Naive thymus-derived CD4-positive, alpha-beta T cell (primary cell): ENCODE results near the gene DNAJB8. TPM values are rescaled to one million over a fixed set of nuclear protein-coding genes. Genes with fewer than 3 reads are reported as not detected.
A peak's percentile ranks its signal among the peaks of the same experiment; 100 is the strongest.

Experiments
- ATAC-seq: fragments of 150-1000 bp; cut with Tn5 transposase; 2 replicates; pipeline ENCODE4 v1.10.0; 2021; ENCODE audit warnings: mild to moderate bottlenecking, moderate library complexity
- CTCF ChIA-PET: fragments of 350-600 bp; sonication (Branson Sonifier 250); formaldehyde crosslinking; loops from one replicate; lab custom pipeline; 2021; ENCODE audit warnings: antibody characterized with exemption; lab: Charles Lee
- POLR2A ChIA-PET: fragments of 350-600 bp; sonication (Branson Sonifier 250); formaldehyde crosslinking; loops from one replicate; lab custom pipeline; 2021; ENCODE audit warnings: antibody characterized with exemption, inconsistent platforms; lab: Charles Lee
- DNase-seq, 9 donors: peaks; one replicate each; pipeline versions ENCODE4 v3.0.0 to v3.0.0-alpha.2; 2020 to 2022; ENCODE audit warnings: mixed read lengths in 1 of 9
- H3K27ac ChIP-seq: one replicate; pipeline ENCODE4 v1.7.0; 2013; ENCODE audit warnings: mild to moderate bottlenecking, low read depth, low read length, moderate library complexity
- H3K27me3 ChIP-seq, 2 donors: one replicate each; pipeline ENCODE4 v1.7.0; 2013; ENCODE audit warnings: low read length in 2 of 2, mild to moderate bottlenecking in 2 of 2, moderate library complexity in 2 of 2; ENCODE audit not compliant: control insufficient read depth in 2 of 2, insufficient read depth in 2 of 2
- H3K36me3 ChIP-seq, 3 experiments: 1 replicate in 2 of 3; 2 replicates in 1 of 3; pipeline ENCODE4 v1.7.0; 2013; ENCODE audit warnings: low read length in 3 of 3, mild to moderate bottlenecking in 3 of 3, moderate library complexity in 1 of 3; ENCODE audit not compliant: insufficient read depth in 3 of 3, control insufficient read depth in 2 of 3
- H3K4me1 ChIP-seq, 2 donors: one replicate each; pipeline ENCODE4 v1.7.0; 2013; ENCODE audit warnings: low read length in 2 of 2, mild to moderate bottlenecking in 2 of 2, moderate library complexity in 1 of 2; ENCODE audit not compliant: control insufficient read depth in 2 of 2, insufficient read depth in 2 of 2
- H3K4me3 ChIP-seq: 2 replicates; pipeline ENCODE4 v1.7.0; 2013; ENCODE audit warnings: mild to moderate bottlenecking, low read length
- H3K9me3 ChIP-seq, 3 experiments: 1 replicate in 2 of 3; 2 replicates in 1 of 3; pipeline ENCODE4 v1.7.0; 2013; ENCODE audit warnings: low read length in 3 of 3; ENCODE audit not compliant: control insufficient read depth in 2 of 3
- H3K27ac Mint-ChIP-seq, 9 donors: one replicate each; pipeline ENCODE4 v1.8.0; 2020 to 2022; ENCODE audit warnings: mixed read lengths in 9 of 9, mild to moderate bottlenecking in 8 of 9, moderate library complexity in 5 of 9, inconsistent platforms in 2 of 9
- H3K27me3 Mint-ChIP-seq, 5 donors: one replicate each; pipeline ENCODE4 v1.8.0; 2021 to 2022; ENCODE audit warnings: mixed read lengths in 5 of 5, mild to moderate bottlenecking in 1 of 5
- H3K36me3 Mint-ChIP-seq, 5 donors: one replicate each; pipeline ENCODE4 v1.8.0; 2020 to 2022; ENCODE audit warnings: mixed read lengths in 5 of 5, mild to moderate bottlenecking in 3 of 5, inconsistent platforms in 1 of 5
- H3K4me1 Mint-ChIP-seq, 7 donors: one replicate each; pipeline ENCODE4 v1.8.0; 2020 to 2022; ENCODE audit warnings: mixed read lengths in 7 of 7, mild to moderate bottlenecking in 3 of 7, inconsistent platforms in 1 of 7
- H3K4me3 Mint-ChIP-seq, 10 donors: one replicate each; pipeline ENCODE4 v1.8.0; 2020 to 2022; ENCODE audit warnings: mild to moderate bottlenecking in 10 of 10, mixed read lengths in 10 of 10, moderate library complexity in 6 of 10, inconsistent platforms in 2 of 10
- H3K9me3 Mint-ChIP-seq, 11 donors: one replicate each; pipeline ENCODE4 v1.8.0; 2020 to 2022; ENCODE audit warnings: mixed read lengths in 11 of 11, mild to moderate bottlenecking in 4 of 11, inconsistent platforms in 1 of 11, moderate library complexity in 1 of 11
- intact Hi-C, 2 donors: fragments of 100-400 bp; cut with micrococcal nuclease; formaldehyde crosslinking; loops; one replicate each; pipeline ENCODE4 v1.15.1; 2023
- polyA plus RNA-seq, 2 donors: library from polyadenylated mRNA; unstranded; fragments of 300-500 nt; fragmentation: Illumina TruSeq; gene quantifications; one replicate each; pipeline ENCODE4 v1.2.3, GENCODE V29; 2021
- total RNA-seq, 6 experiments: library from RNA in 5 of 6; stranded (reverse) in 5 of 6; gene quantifications; 1 replicate in 5 of 6; 2 replicates in 1 of 6; pipeline ENCODE4 v1.2.3 and lab custom pipeline; 2021 to 2026

Gene DNAJB8
- total and polyA plus RNA-seq, 7 experiments from 2014 or later: not detected

DNA sequence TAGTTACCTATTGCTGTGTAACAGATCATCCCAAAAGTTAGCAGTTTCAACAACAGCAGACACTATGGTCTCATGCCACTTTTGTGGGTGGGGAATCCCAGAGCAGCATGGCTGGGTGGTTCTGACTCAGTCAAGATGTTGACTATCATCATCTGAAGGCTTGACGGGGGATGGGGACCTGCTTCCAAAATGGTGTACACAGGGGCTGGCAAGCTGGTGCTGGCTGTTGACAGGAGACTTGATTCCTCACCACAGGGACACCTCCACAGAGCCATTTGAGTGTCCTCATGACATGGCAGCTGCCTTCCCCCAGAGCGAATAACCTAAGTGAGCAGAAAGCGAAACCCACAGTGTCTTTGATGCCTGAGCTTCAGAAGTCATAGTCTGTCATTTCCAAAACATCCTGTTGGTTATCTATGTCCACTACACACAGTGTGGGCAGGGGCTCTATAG lies 19.1 kb downstream of the DNAJB8 start:
- Mint-ChIP-seq H3K4me1 (peaks cover 17 to 45% (median 36%) of the 10 kb centered on the region in 7 donors), H3K36me3 (peaks cover 9 to 49% (median 19%) of the 10 kb centered on the region in 5 donors), H3K9me3 (peaks cover 10 to 48% (median 27%) of the 10 kb centered on the region in 11 donors), H3K27ac (peak overlapping the region in 7 of 9 donors; percentile 39 to 94 (median 81)), H3K4me3 (peak overlapping the region in 6 of 10 donors; percentile 4 to 82 (median 34)), H3K27me3 (peaks cover 0 to 8% (median 3%) of the 10 kb centered on the region in 5 donors)
- Histone ChIP-seq H3K4me3 (no peak overlapping the region), H3K36me3 (no peaks in the 10 kb centered on the region), H3K4me1 (peaks cover 0 to 17% of the 10 kb centered on the region in 2 donors), H3K27ac (peak overlapping the region; percentile 4), H3K9me3 (peaks cover 0 to 20% (median 0%) of the 10 kb centered on the region in 3 experiments), H3K27me3 (no peaks in the 10 kb centered on the region)
- CTCF ChIA-PET: no interaction called here
- POLR2A ChIA-PET: interaction anchor here (0.7 kb wide), 1 partner anchor 446 kb away, joined by 4 read pairs; no protein-coding TSS in a partner anchor
- ATAC-seq (peak; percentile 29), DNase-seq (peak in 5 of 9 donors; percentile 22 to 63 (median 27))
- intact Hi-C loops: loop anchor here (1.0 to 5.0 kb wide), 2 partner anchors 21 to 40 kb away; no protein-coding TSS in a partner anchor

GRCh38 chr3:128446821-128447220 lies 19.9 kb downstream of the DNAJB8 start:
- intact Hi-C loops: loop anchor here (5.0 kb wide), 1 partner anchor 40 kb away; no protein-coding TSS in a partner anchor
- H3K27ac ChIP-seq: no peak overlapping the region
- H3K9me3 Mint-ChIP-seq: peaks cover 10 to 48% (median 27%) of the 10 kb centered on the region in 11 donors

DNA sequence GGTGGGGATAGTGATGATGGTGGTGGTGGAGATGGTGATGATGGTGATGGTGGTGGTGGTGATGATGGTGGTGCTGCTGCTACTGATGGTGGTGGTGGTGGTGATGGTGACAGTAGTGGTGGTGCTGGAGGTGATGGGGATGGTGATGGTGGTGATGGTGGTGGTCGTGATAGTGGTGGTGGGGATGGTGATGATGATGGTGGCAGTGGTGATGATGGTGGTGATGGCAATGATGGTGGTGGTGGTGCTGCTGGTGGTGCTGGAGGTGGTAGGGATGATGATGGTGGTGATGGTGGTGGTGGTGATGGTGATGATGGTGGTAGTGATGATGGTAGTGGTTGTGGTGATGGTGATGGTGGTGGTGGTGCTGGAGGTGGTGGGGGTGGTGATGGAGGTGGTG lies 21.3 kb downstream of the DNAJB8 start:
- Histone ChIP-seq H3K4me1 (peaks cover 0 to 17% of the 10 kb centered on the region in 2 donors), H3K9me3 (peaks cover 0 to 20% (median 0%) of the 10 kb centered on the region in 3 experiments), H3K27ac (no peak overlapping the region), H3K36me3 (no peaks in the 10 kb centered on the region), H3K4me3 (no peak overlapping the region), H3K27me3 (no peaks in the 10 kb centered on the region)
- DNase-seq (no peak), ATAC-seq (no peak)
- peaks cover 17 to 41% (median 33%) of the 10 kb centered on the region in 7 donors for H3K4me1 Mint-ChIP-seq
- ChIA-PET CTCF (no interaction called here), POLR2A (no interaction called here)
- intact Hi-C loops: loop anchor here (5.0 kb wide), 1 partner anchor 42 kb away; no protein-coding TSS in a partner anchor
- H3K4me3 Mint-ChIP-seq: no peak overlapping the region
- peaks cover 8 to 45% (median 26%) of the 10 kb centered on the region in 11 donors for H3K9me3 Mint-ChIP-seq
- peak overlapping the region in 1 of 9 donors; percentile 1 for H3K27ac Mint-ChIP-seq
- peaks cover 7 to 46% (median 19%) of the 10 kb centered on the region in 5 donors for H3K36me3 Mint-ChIP-seq
- H3K27me3 Mint-ChIP-seq: peaks cover 0 to 3% (median 0%) of the 10 kb centered on the region in 5 donors

More at GRCh38 chr3:128446821-128447220, 19.9 kb downstream of the DNAJB8 start:
- Histone ChIP-seq H3K4me1 (peaks cover 0 to 17% of the 10 kb centered on the region in 2 donors), H3K27me3 (no peaks in the 10 kb centered on the region), H3K36me3 (no peaks in the 10 kb centered on the region), H3K9me3 (peaks cover 0 to 20% (median 0%) of the 10 kb centered on the region in 3 experiments), H3K4me3 (no peak overlapping the region)
- Mint-ChIP-seq H3K4me3 (peak overlapping the region in 2 of 10 donors; percentile 12 to 31), H3K4me1 (peaks cover 17 to 45% (median 36%) of the 10 kb centered on the region in 7 donors), H3K36me3 (peaks cover 11 to 49% (median 19%) of the 10 kb centered on the region in 5 donors), H3K27me3 (peaks cover 0 to 3% (median 0%) of the 10 kb centered on the region in 5 donors), H3K27ac (peak overlapping the region in 6 of 9 donors; percentile 15 to 94 (median 48))
- ChIA-PET CTCF (no interaction called here), POLR2A (no interaction called here)
- DNase-seq (no peak), ATAC-seq (no peak)

DNA sequence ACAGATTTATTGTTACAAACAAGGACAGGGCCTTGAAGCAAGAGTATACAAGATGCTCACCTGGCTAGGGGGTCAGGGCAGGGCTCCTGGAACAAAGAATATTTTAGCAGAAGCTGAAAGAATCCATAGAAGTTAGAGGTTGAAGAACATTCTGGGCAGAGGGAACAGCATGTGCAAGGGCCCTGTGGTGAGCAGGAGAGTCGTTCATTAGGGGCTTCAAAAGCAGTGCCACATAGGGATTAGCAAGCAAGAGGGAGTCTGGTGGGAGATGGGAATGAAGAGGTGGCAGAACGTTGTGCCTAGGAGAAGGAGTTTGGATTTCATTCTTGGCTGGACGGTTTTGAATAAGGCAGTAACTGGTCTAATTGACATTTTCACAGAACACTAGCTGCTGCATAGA lies 22.9 kb downstream of the DNAJB8 start:
- intact Hi-C loops: no loop called here
- DNase-seq (no peak), ATAC-seq (no peak)
- H3K4me3 Mint-ChIP-seq: no peak overlapping the region
- POLR2A ChIA-PET: no interaction called here
- Histone ChIP-seq H3K4me1 (peaks cover 0 to 12% of the 10 kb centered on the region in 2 donors), H3K27me3 (no peaks in the 10 kb centered on the region), H3K9me3 (peaks cover 0 to 17% (median 0%) of the 10 kb centered on the region in 3 experiments), H3K27ac (no peak overlapping the region), H3K36me3 (no peaks in the 10 kb centered on the region), H3K4me3 (no peak overlapping the region)
- peaks cover 0 to 35% (median 19%) of the 10 kb centered on the region in 11 donors for H3K9me3 Mint-ChIP-seq
- H3K36me3 Mint-ChIP-seq: peaks cover 7 to 36% (median 17%) of the 10 kb centered on the region in 5 donors
- H3K27me3 Mint-ChIP-seq: peaks cover 6 to 12% (median 11%) of the 10 kb centered on the region in 5 donors
- H3K27ac Mint-ChIP-seq: no peak overlapping the region
- peaks cover 11 to 28% (median 25%) of the 10 kb centered on the region in 7 donors for H3K4me1 Mint-ChIP-seq
- CTCF ChIA-PET: no interaction called here

GRCh38 chr3:128442949-128443348 lies 23.7 kb downstream of the DNAJB8 start:
- Mint-ChIP-seq H3K4me1 (peaks cover 5 to 19% (median 18%) of the 10 kb centered on the region in 7 donors), H3K36me3 (peaks cover 3 to 30% (median 12%) of the 10 kb centered on the region in 5 donors), H3K4me3 (no peak overlapping the region), H3K9me3 (peaks cover 0 to 30% (median 12%) of the 10 kb centered on the region in 11 donors), H3K27ac (no peak overlapping the region), H3K27me3 (peaks cover 6 to 12% (median 12%) of the 10 kb centered on the region in 5 donors)
- intact Hi-C loops: no loop called here
- H3K27me3 ChIP-seq: no peaks in the 10 kb centered on the region
- POLR2A ChIA-PET: no interaction called here
- no peak overlapping the region for H3K4me3 ChIP-seq
- DNase-seq (no peak), ATAC-seq (no peak)
- no peak overlapping the region for H3K27ac ChIP-seq
- CTCF ChIA-PET: no interaction called here
- H3K36me3 ChIP-seq: no peaks in the 10 kb centered on the region
- H3K4me1 ChIP-seq: peaks cover 0 to 9% of the 10 kb centered on the region in 2 donors
- peaks cover 0 to 13% (median 0%) of the 10 kb centered on the region in 3 experiments for H3K9me3 ChIP-seq

DNA sequence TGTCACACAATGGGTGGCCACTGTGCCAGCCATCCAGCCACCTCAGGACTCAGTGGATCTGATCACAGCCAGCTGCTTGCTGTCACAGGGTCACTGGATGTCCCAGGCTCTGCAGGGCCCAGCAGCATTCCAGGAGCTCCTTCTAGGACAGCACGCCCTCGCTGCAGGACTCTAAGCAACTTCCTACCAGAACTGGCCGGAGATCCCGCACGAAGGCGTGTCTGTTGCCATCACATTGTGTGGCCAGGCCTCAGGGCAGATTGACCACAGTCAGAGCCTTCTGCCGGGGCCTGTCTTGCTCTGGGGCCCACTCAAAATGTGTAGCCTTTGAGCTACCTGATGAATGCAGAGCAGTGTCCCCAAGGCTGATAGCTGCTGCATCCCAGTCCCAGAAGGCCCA lies 24.6 kb downstream of the DNAJB8 start:
- peaks cover 8 to 12% (median 12%) of the 10 kb centered on the region in 5 donors for H3K27me3 Mint-ChIP-seq
- H3K4me1 Mint-ChIP-seq: peaks cover 2 to 11% (median 9%) of the 10 kb centered on the region in 7 donors
- ATAC-seq: no peak
- no peak overlapping the region for H3K4me3 Mint-ChIP-seq
- Histone ChIP-seq H3K4me3 (no peak overlapping the region), H3K9me3 (peaks cover 0 to 4% (median 0%) of the 10 kb centered on the region in 3 experiments), H3K4me1 (peaks cover 0 to under 1% of the 10 kb centered on the region in 2 donors), H3K36me3 (no peaks in the 10 kb centered on the region), H3K27ac (no peak overlapping the region), H3K27me3 (no peaks in the 10 kb centered on the region)
- ChIA-PET CTCF (no interaction called here), POLR2A (interaction anchor here (0.6 to 1.0 kb wide), 3 partner anchors 9 to 1889 kb away, joined by 3 to 4 read pairs (median 3); no protein-coding TSS in a partner anchor)
- DNase-seq: no peak
- peaks cover 0 to 22% (median 8%) of the 10 kb centered on the region in 5 donors for H3K36me3 Mint-ChIP-seq
- peaks cover 0 to 24% (median 8%) of the 10 kb centered on the region in 11 donors for H3K9me3 Mint-ChIP-seq
- intact Hi-C loops: no loop called here
- no peak overlapping the region for H3K27ac Mint-ChIP-seq
